ENCODE results near the gene STAT4. TPM values are rescaled to one million over a fixed set of nuclear protein-coding genes. Genes with fewer than 3 reads are reported as not detected.

STAT4 gene
- total and polyA plus RNA-seq, 4 donors, result 2.5 to 11.5 (median 5.6) TPM

GRCh38 chr2:191038741-191039140, 112.1 kb downstream of the STAT4 start:
- ATAC-seq (ENCODE audit: insufficient read depth, low FRiP score) (no peak), DNase-seq (no peak)
- Histone ChIP-seq H3K9ac (ENCODE audit: insufficient read depth in 1 of 2, low read length in 2 of 2) (no peak overlapping the region), H3K9me3 (ENCODE audit: control insufficient read depth in 4 of 4, insufficient read depth in 3 of 4, low read length in 3 of 4) (no peaks in the 10 kb centered on the region), H3K27me3 (ENCODE audit: control insufficient read depth in 3 of 3, insufficient read depth in 3 of 3, low read length in 2 of 3) (no peaks in the 10 kb centered on the region), H3K27ac (ENCODE audit: low read depth in 1 of 2, low read length in 1 of 2) (no peak overlapping the region), H3K36me3 (ENCODE audit: control insufficient read depth in 4 of 4, insufficient read depth in 4 of 4, low read length in 4 of 4) (no peaks in the 10 kb centered on the region), H3K4me3 (no peak overlapping the region), H3K4me1 (ENCODE audit: control insufficient read depth in 5 of 5, insufficient read depth in 5 of 5, low read length in 5 of 5) (peaks cover 0 to 5% (median 0%) of the 10 kb centered on the region in 5 donors)
- WGBS, 2 donors, result 88 to 92% methylated on average over 2 of the region's 2 CpGs
- TF ChIP-seq CTCF (IDR thresholded peaks at IDR 0.05; ENCODE audit: control extremely low read depth, extremely low read depth), result no peak

GRCh38 chr2:191038241-191038725, 112.5 kb downstream of the STAT4 start:
- ATAC-seq (ENCODE audit: insufficient read depth, low FRiP score) (no peak), DNase-seq (no peak)
- no peak overlapping the region for H3K4me3 ChIP-seq
- peaks cover 0 to 5% (median 0%) of the 10 kb centered on the region in 5 donors for H3K4me1 ChIP-seq (ENCODE audit: control insufficient read depth in 5 of 5, insufficient read depth in 5 of 5, low read length in 5 of 5)
- H3K9ac ChIP-seq (ENCODE audit: insufficient read depth in 1 of 2, low read length in 2 of 2), result no peak overlapping the region
- no peaks in the 10 kb centered on the region for H3K27me3 ChIP-seq (ENCODE audit: control insufficient read depth in 3 of 3, insufficient read depth in 3 of 3, low read length in 2 of 3)
- no peaks in the 10 kb centered on the region for H3K9me3 ChIP-seq (ENCODE audit: control insufficient read depth in 4 of 4, insufficient read depth in 3 of 4, low read length in 3 of 4)
- H3K36me3 ChIP-seq (ENCODE audit: control insufficient read depth in 4 of 4, insufficient read depth in 4 of 4, low read length in 4 of 4), result no peaks in the 10 kb centered on the region
- no peak overlapping the region for H3K27ac ChIP-seq (ENCODE audit: low read depth in 1 of 2, low read length in 1 of 2)
- WGBS, 2 donors, result 51 to 59% methylated on average over 2 of the region's 2 CpGs
- TF ChIP-seq CTCF (IDR thresholded peaks at IDR 0.05; ENCODE audit: control extremely low read depth, extremely low read depth), result no peak

- Histone ChIP-seq H3K4me3 (no peak overlapping the region), H3K4me1 (ENCODE audit: control insufficient read depth in 5 of 5, insufficient read depth in 5 of 5, low read length in 5 of 5) (peaks cover 0 to 12% (median 5%) of the 10 kb centered on the region in 5 donors), H3K9ac (ENCODE audit: insufficient read depth in 1 of 2, low read length in 2 of 2) (no peak overlapping the region), H3K9me3 (ENCODE audit: control insufficient read depth in 4 of 4, insufficient read depth in 3 of 4, low read length in 3 of 4) (no peaks in the 10 kb centered on the region), H3K27me3 (ENCODE audit: control insufficient read depth in 3 of 3, insufficient read depth in 3 of 3, low read length in 2 of 3) (no peaks in the 10 kb centered on the region), H3K36me3 (ENCODE audit: control insufficient read depth in 4 of 4, insufficient read depth in 4 of 4, low read length in 4 of 4) (no peaks in the 10 kb centered on the region), H3K27ac (ENCODE audit: low read depth in 1 of 2, low read length in 1 of 2) (no peak overlapping the region)
- no peak for TF ChIP-seq CTCF (IDR thresholded peaks at IDR 0.05; ENCODE audit: control extremely low read depth, extremely low read depth)
- ATAC-seq (ENCODE audit: insufficient read depth, low FRiP score), result no peak
- no peak for DNase-seq
- 92 to 96% methylated on average over 4 of the region's 4 CpGs for WGBS, 2 donors
Observed at GRCh38 chr2:191037351-191037750, 113.4 kb downstream of the STAT4 start.

GRCh38 chr2:191036363-191036762, 114.4 kb downstream of the STAT4 start:
- Histone ChIP-seq H3K27me3 (ENCODE audit: control insufficient read depth in 3 of 3, insufficient read depth in 3 of 3, low read length in 2 of 3) (no peaks in the 10 kb centered on the region), H3K4me3 (no peak overlapping the region), H3K9ac (ENCODE audit: insufficient read depth in 1 of 2, low read length in 2 of 2) (no peak overlapping the region), H3K9me3 (ENCODE audit: control insufficient read depth in 4 of 4, insufficient read depth in 3 of 4, low read length in 3 of 4) (no peaks in the 10 kb centered on the region), H3K27ac (ENCODE audit: low read depth in 1 of 2, low read length in 1 of 2) (peak overlapping the region in 1 of 2 donors; percentile 40), H3K4me1 (ENCODE audit: control insufficient read depth in 5 of 5, insufficient read depth in 5 of 5, low read length in 5 of 5) (peaks cover 0 to 22% (median 5%) of the 10 kb centered on the region in 5 donors), H3K36me3 (ENCODE audit: control insufficient read depth in 4 of 4, insufficient read depth in 4 of 4, low read length in 4 of 4) (no peaks in the 10 kb centered on the region)
- WGBS, 2 donors, result 66 to 81% methylated on average over 2 of the region's 2 CpGs
- peak; percentile 13 for ATAC-seq (ENCODE audit: insufficient read depth, low FRiP score)
- no peak for TF ChIP-seq CTCF (IDR thresholded peaks at IDR 0.05; ENCODE audit: control extremely low read depth, extremely low read depth)
- DNase-seq, result peak in 2 of 3 donors; percentile 19 to 68
